ENCODE data around the gene RNF217.
"Not testable (repeated sequence)": the region's sequence is repeated elsewhere in the genome, so short reads cannot be mapped to it uniquely, and the experiment has no call there.

The RNF217 gene

GRCh38 chr6:125121894-125122293 lies 159.7 kb downstream of the RNF217 start:
- TF ChIP-seq CTCF (IDR thresholded peaks at IDR 0.05; ENCODE audit: insufficient read depth, missing control alignments), result no peak
- FAIRE-seq (no peak), DNase-seq (ENCODE audit: insufficient read length, low spot score) (no peak)

GRCh38 chr6:125123051-125123450 lies 160.8 kb downstream of the RNF217 start:
- no peak for TF ChIP-seq CTCF (IDR thresholded peaks at IDR 0.05; ENCODE audit: insufficient read depth, missing control alignments)
- FAIRE-seq (no peak), DNase-seq (ENCODE audit: insufficient read length, low spot score) (no peak)

- no peak for DNase-seq (ENCODE audit: insufficient read length, low spot score)
- FAIRE-seq, result no peak
Observed at GRCh38 chr6:125123468-125124048, 161.3 kb downstream of the RNF217 start.

GRCh38 chr6:125124049-125124669 lies 161.9 kb downstream of the RNF217 start:
- DNase-seq (ENCODE audit: insufficient read length, low spot score), result no peak
- FAIRE-seq, result no peak
- no peak for TF ChIP-seq CTCF (IDR thresholded peaks at IDR 0.05; ENCODE audit: insufficient read depth, missing control alignments)

More at GRCh38 chr6:125123468-125124048, 161.3 kb downstream of the RNF217 start:
- TF ChIP-seq CTCF (IDR thresholded peaks at IDR 0.05; ENCODE audit: insufficient read depth, missing control alignments), result no peak

GRCh38 chr6:125125856-125126255 lies 163.6 kb downstream of the RNF217 start:
- not testable (repeated sequence) for FAIRE-seq; DNase-seq (ENCODE audit: insufficient read length, low spot score)

- TF ChIP-seq CTCF (IDR thresholded peaks at IDR 0.05; ENCODE audit: insufficient read depth, missing control alignments), result no peak
- DNase-seq (ENCODE audit: insufficient read length, low spot score), result no peak
- FAIRE-seq, result no peak
Observed at GRCh38 chr6:125129354-125129753, 167.1 kb downstream of the RNF217 start.

- no peak for DNase-seq (ENCODE audit: insufficient read length, low spot score)
- no peak for FAIRE-seq
- no peak for TF ChIP-seq CTCF (IDR thresholded peaks at IDR 0.05; ENCODE audit: insufficient read depth, missing control alignments)
Observed at GRCh38 chr6:125132058-125132457, 169.8 kb downstream of the RNF217 start.
